Thoracic aorta (tissue), 2 donors: Measurements from ENCODE around the gene PLOD2. TPM values are rescaled to one million over a fixed set of nuclear protein-coding genes. Genes with fewer than 3 reads are reported as not detected.

Experiments
- ATAC-seq: fragments of 150-250 bp; one replicate; pipeline ENCODE4 v1.8.0; 2017; ENCODE audit warnings: low read depth; ENCODE audit not compliant: insufficient number of reproducible peaks, low FRiP score
- DNase-seq: peaks from one replicate; pipeline ENCODE4 v3.0.0-alpha.2; 2020; ENCODE audit warnings: low spot score
- H3K27ac ChIP-seq, 2 donors: fragments of 200-600 bp; sonication (generic); 1 replicate in 1 of 2; 2 replicates in 1 of 2; pipeline ENCODE4 v1.5.1; 2016; ENCODE audit warnings: mild to moderate bottlenecking in 2 of 2, moderate library complexity in 2 of 2
- H3K27me3 ChIP-seq: fragments of 200-600 bp; sonication (generic); replicated peaks from 2 replicates; pipeline ENCODE4 v1.6.0; 2016; ENCODE audit warnings: mild to moderate bottlenecking; ENCODE audit not compliant: insufficient read depth
- H3K36me3 ChIP-seq: fragments of 200-600 bp; sonication (generic); one replicate; pipeline ENCODE4 v1.5.1; 2016
- H3K4me1 ChIP-seq, 2 donors: fragments of 200-600 bp; sonication (generic); 1 replicate in 1 of 2; 2 replicates in 1 of 2; pipeline versions ENCODE4 v1.5.1 to v1.6.0; 2016; ENCODE audit warnings: low read depth in 2 of 2, mild to moderate bottlenecking in 1 of 2; ENCODE audit not compliant: control insufficient read depth in 1 of 2
- H3K4me3 ChIP-seq: fragments of 200-600 bp; sonication (generic); 2 replicates; pipeline ENCODE4 v1.5.1; 2016; ENCODE audit warnings: mild to moderate bottlenecking
- H3K9me3 ChIP-seq: fragments of 200-600 bp; sonication (generic); 2 replicates; pipeline ENCODE4 v1.5.1; 2016
- total RNA-seq, 2 donors: library from RNA; depleted of rRNA; stranded (reverse); fragments of >200 nt; gene quantifications; one replicate each; pipeline versions ENCODE4 v1.1.0 to v1.2.3, GENCODE V29; 2016
- TF ChIP-seq, protein P1 (sequence below): fragments of 200-600 bp; sonication (generic); IDR thresholded peaks from one replicate; pipeline ENCODE4 v1.5.1; 2019; ENCODE audit warnings: antibody characterized with exemption

The PLOD2 gene
- total RNA-seq, 2 donors from 2014 or later, result 42.8 to 92.6 TPM

DNA sequence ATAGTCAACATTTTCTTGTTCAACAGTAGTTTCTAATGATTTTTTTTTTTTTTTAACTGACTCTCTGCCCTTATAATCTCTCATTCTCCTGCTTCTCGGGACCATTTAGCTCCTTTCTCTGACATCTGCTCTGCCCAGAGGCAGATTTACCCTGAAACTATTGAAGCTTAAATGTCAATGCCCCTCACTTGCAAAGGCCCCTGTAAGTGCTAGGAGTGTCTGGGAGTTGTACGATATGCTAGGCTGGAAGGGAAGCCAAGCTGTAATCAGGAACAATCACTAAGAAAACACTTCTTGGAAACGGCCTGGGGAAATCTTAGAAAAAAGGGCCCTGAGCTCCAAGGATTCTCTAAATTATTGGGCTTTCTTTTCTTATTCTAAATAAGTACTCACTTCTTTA is 5.8 kb upstream of the PLOD2 start:
- DNase-seq (no peak), ATAC-seq (no peak)
- peak overlapping the region; percentile 14 for H3K4me3 ChIP-seq
- TF ChIP-seq, protein P1, sequence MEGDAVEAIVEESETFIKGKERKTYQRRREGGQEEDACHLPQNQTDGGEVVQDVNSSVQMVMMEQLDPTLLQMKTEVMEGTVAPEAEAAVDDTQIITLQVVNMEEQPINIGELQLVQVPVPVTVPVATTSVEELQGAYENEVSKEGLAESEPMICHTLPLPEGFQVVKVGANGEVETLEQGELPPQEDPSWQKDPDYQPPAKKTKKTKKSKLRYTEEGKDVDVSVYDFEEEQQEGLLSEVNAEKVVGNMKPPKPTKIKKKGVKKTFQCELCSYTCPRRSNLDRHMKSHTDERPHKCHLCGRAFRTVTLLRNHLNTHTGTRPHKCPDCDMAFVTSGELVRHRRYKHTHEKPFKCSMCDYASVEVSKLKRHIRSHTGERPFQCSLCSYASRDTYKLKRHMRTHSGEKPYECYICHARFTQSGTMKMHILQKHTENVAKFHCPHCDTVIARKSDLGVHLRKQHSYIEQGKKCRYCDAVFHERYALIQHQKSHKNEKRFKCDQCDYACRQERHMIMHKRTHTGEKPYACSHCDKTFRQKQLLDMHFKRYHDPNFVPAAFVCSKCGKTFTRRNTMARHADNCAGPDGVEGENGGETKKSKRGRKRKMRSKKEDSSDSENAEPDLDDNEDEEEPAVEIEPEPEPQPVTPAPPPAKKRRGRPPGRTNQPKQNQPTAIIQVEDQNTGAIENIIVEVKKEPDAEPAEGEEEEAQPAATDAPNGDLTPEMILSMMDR, result no peak
- no peaks in the 10 kb centered on the region for H3K9me3 ChIP-seq
- H3K36me3 ChIP-seq, result no peaks in the 10 kb centered on the region
- peaks cover 31 to 58% of the 10 kb centered on the region in 2 donors for H3K4me1 ChIP-seq
- H3K27me3 ChIP-seq, result no peaks in the 10 kb centered on the region
- H3K27ac ChIP-seq, result peak overlapping the region; percentile 52 to 98

DNA sequence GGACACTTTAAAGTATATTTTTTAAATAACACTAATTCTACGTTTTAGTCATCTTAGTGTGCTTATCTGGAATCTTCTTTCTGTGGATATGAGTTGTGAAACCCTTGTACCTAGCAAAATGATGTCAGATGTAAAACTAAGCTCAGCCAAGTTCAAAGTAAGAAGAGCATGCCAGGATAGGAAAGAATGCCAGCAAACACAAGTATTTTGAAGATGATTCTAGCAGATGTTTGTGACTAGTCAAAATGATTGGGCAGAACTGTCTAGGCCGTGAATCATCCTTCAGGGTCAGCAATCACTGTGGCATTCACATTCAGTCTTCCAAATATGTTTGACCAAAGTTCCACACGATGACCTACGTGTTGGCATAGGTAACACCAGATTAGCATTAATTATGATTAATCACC is 5.4 kb upstream of the PLOD2 start:
- no peaks in the 10 kb centered on the region for H3K36me3 ChIP-seq
- DNase-seq (no peak), ATAC-seq (no peak)
- H3K4me1 ChIP-seq, result peaks cover 31 to 58% of the 10 kb centered on the region in 2 donors
- H3K9me3 ChIP-seq, result no peaks in the 10 kb centered on the region
- peak overlapping the region; percentile 52 to 98 for H3K27ac ChIP-seq
- peak overlapping the region; percentile 14 for H3K4me3 ChIP-seq
- TF ChIP-seq, protein P1, result no peak
- no peaks in the 10 kb centered on the region for H3K27me3 ChIP-seq

DNA sequence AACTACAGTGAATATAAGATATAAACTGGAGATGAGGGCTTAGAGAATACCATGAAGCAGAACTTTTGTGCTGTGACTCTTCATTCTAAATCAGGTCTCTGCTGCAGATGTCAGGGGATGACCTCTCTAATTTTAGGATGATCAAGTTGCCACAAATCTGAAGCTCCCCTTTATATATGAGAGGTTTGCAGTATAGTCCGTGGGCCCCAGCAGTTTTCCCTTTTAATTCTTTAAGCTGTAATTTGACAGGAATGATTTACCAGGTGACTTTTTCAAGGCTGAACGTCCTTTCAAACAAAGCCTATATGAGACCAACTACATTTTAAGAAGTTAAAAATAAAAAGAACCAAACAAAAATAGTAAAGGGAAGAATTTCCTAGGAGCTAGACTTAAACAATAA is 4.9 kb upstream of the PLOD2 start:
- no peaks in the 10 kb centered on the region for H3K9me3 ChIP-seq

DNA sequence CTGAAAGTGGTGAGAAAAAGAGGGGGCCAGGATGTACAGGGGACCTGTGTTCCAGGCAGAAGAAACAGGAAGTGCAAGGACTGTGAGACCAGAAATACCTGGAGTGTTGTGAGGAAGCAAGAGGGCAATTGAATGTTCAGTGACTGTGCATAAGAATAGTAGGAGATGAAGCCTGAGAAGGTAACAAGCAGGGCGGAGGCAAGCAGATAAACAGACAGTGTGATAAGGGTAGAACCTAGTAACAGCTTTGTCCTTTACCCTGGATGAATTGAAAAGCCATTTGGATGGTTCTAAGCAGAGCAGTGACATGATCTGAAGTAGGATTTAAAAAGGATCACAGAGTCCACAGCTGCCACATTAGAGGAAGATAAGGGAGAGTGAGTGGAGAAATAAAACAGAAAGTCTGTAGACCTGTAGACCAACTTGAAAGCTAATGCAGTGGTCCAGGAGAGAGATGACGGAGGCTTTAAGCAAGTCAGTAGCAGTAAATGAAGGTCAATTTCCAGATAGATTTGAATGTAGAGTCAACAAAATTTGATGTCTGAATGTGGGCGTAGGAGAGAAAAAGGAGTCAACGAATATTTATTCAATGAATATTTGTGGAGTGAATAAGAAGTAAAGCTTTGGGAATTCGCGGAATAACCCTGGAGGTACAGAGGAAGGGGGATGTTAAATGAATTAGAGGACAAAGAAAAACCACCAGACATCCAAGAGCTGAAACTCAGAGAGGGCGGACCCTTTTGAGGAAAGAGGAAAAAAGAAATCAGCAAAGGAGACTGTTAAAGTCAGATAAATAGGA is 4.2 kb upstream of the PLOD2 start:
- H3K27me3 ChIP-seq, result no peaks in the 10 kb centered on the region
- ATAC-seq (no peak), DNase-seq (no peak)
- peak overlapping the region; percentile 52 to 98 for H3K27ac ChIP-seq
- peaks cover 31 to 58% of the 10 kb centered on the region in 2 donors for H3K4me1 ChIP-seq
- peak overlapping the region; percentile 36 for H3K4me3 ChIP-seq
- TF ChIP-seq, protein P1, result no peak
- H3K36me3 ChIP-seq, result no peaks in the 10 kb centered on the region
- H3K9me3 ChIP-seq, result no peaks in the 10 kb centered on the region

More for the DNA sequence above, 4.9 kb upstream of the PLOD2 start:
- Histone ChIP-seq H3K4me1 (peaks cover 31 to 58% of the 10 kb centered on the region in 2 donors), H3K27ac (peak overlapping the region; percentile 52 to 98), H3K27me3 (no peaks in the 10 kb centered on the region), H3K4me3 (no peak overlapping the region), H3K36me3 (no peaks in the 10 kb centered on the region)
- TF ChIP-seq, protein P1, result no peak
- DNase-seq (no peak), ATAC-seq (no peak)

DNA sequence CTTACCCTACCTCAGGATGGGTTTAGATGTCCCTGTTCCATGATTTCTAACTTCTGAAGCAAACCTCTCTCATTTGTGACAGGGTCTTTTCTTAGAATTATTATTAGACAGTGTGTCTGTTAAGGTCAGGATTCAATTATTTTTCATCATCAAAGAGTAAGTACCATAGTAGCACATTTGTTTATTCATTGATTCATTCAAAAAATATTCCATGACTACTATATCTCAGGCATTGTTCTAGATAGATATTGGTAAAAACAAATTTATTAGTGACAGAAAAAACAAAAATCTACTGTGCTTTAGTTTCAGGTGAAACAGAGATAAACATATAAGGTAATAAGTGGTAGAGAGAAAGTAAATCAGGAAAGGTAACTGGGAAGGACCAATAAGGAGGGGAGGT is 3.5 kb upstream of the PLOD2 start:
- DNase-seq (no peak), ATAC-seq (no peak)
- Histone ChIP-seq H3K36me3 (no peaks in the 10 kb centered on the region), H3K27me3 (no peaks in the 10 kb centered on the region), H3K4me1 (peaks cover 31 to 58% of the 10 kb centered on the region in 2 donors), H3K4me3 (no peak overlapping the region), H3K9me3 (no peaks in the 10 kb centered on the region), H3K27ac (peak overlapping the region; percentile 52 to 98)
- TF ChIP-seq, protein P1, result no peak
